ENCODE data around the gene GSTO2.
A peak's percentile ranks its signal among the peaks of the same experiment; 100 is the strongest.
"Not testable (repeated sequence)": the region's sequence is repeated elsewhere in the genome, so short reads cannot be mapped to it uniquely, and the experiment has no call there.

The GSTO2 gene
- 1.7 to 3.0 reads per million in 2 donors for total RNA-seq

- peak; percentile 96 for DNase-seq
Measured at GRCh38 chr10:104268713-104269645, at the start of gene GSTO2. Gene GSTO2 (plus strand): TSS chr10:104269184. CDS start chr10:104274916, 5,732 bp downstream.

- DNase-seq = no peak
Measured at GRCh38 chr10:104220522-104220921, 48.5 kb upstream of the GSTO2 start.

- DNase-seq = no peak
Measured at GRCh38 chr10:104223304-104223703, 45.7 kb upstream of the GSTO2 start.

- DNase-seq = no peak
Measured at GRCh38 chr10:104230490-104230889, 38.5 kb upstream of the GSTO2 start.

- DNase-seq = peak; percentile 99
Measured at GRCh38 chr10:104231784-104232612, 37.0 kb upstream of the GSTO2 start, which contains the start of gene CFAP43. Gene CFAP43 (minus strand): TSS chr10:104232364. CDS start chr10:104232246, 118 bp downstream.

GRCh38 chr10:104232613-104233102, 36.3 kb upstream of the GSTO2 start:
- no peak for DNase-seq

GRCh38 chr10:104233817-104234216, 35.2 kb upstream of the GSTO2 start:
- DNase-seq = no peak

GRCh38 chr10:104234934-104235333, 34.0 kb upstream of the GSTO2 start:
- no peak for DNase-seq

- no peak for DNase-seq
Measured at GRCh38 chr10:104235801-104236200, 33.2 kb upstream of the GSTO2 start.

GRCh38 chr10:104240078-104240477, 28.9 kb upstream of the GSTO2 start:
- DNase-seq = no peak

GRCh38 chr10:104242545-104242944, 26.4 kb upstream of the GSTO2 start:
- no peak for DNase-seq

GRCh38 chr10:104243009-104243408, 26.0 kb upstream of the GSTO2 start:
- DNase-seq = not testable (repeated sequence)

- DNase-seq = no peak
Measured at GRCh38 chr10:104243512-104243911, 25.5 kb upstream of the GSTO2 start.

- DNase-seq = no peak
Measured at GRCh38 chr10:104245066-104245632, 23.8 kb upstream of the GSTO2 start.

GRCh38 chr10:104246976-104247375, 22.0 kb upstream of the GSTO2 start:
- DNase-seq = no peak

GRCh38 chr10:104247513-104248146, 21.4 kb upstream of the GSTO2 start:
- DNase-seq = no peak

GRCh38 chr10:104248931-104249330, 20.1 kb upstream of the GSTO2 start:
- not testable (repeated sequence) for DNase-seq

GRCh38 chr10:104250371-104250770, 18.6 kb upstream of the GSTO2 start:
- no peak for DNase-seq

- no peak for DNase-seq
Measured at GRCh38 chr10:104251443-104251842, 17.5 kb upstream of the GSTO2 start.

GRCh38 chr10:104252368-104252767, 16.6 kb upstream of the GSTO2 start:
- no peak for DNase-seq

GRCh38 chr10:104253106-104253505, 15.9 kb upstream of the GSTO2 start:
- DNase-seq = no peak

All from activated gamma-delta T cell (primary cell).